Upper lobe of left lung (tissue), 6 donors: Measurements from ENCODE around the gene FYN. TPM values are rescaled to one million over a fixed set of nuclear protein-coding genes. Genes with fewer than 3 reads are reported as not detected.

Experiments used
- ATAC-seq, 2 donors: fragments of 200-7000 bp; cut with Tn5 transposase; one replicate each; pipeline ENCODE4 v1.9.1; 2022; ENCODE audit warnings: mild to moderate bottlenecking in 2 of 2, moderate library complexity in 2 of 2; ENCODE audit not compliant: low FRiP score in 2 of 2
- DNase-seq, 2 donors: peaks; one replicate each; pipeline ENCODE4 v3.0.0-alpha.2; 2019 to 2020
- H3K27ac ChIP-seq, 4 donors: fragments of 200-600 bp; sonication (generic); one replicate each; pipeline ENCODE4 v1.5.1; 2016 to 2019
- H3K27me3 ChIP-seq, 4 donors: fragments of 200-600 bp; sonication (generic); one replicate each; pipeline ENCODE4 v1.5.1; 2017 to 2019
- H3K36me3 ChIP-seq, 4 donors: fragments of 200-600 bp; sonication (generic); one replicate each; pipeline ENCODE4 v1.5.1; 2016 to 2019
- H3K4me1 ChIP-seq, 4 donors: fragments of 200-600 bp; sonication (generic); one replicate each; pipeline ENCODE4 v1.5.1; 2018 to 2019
- H3K4me3 ChIP-seq, 4 donors: fragments of 200-600 bp; sonication (generic); one replicate each; pipeline ENCODE4 v1.5.1; 2017 to 2019; ENCODE audit warnings: mild to moderate bottlenecking in 2 of 4, moderate library complexity in 1 of 4
- H3K9me3 ChIP-seq, 4 donors: fragments of 200-600 bp; sonication (generic); one replicate each; pipeline ENCODE4 v1.5.1; 2018 to 2019
- CTCF ChIP-seq, 6 experiments: fragments of 450-650 bp in 4 of 6; fragments of 200-600 bp in 2 of 6; sonication (generic) in 2 of 6; IDR thresholded peaks; one replicate each; pipeline ENCODE4 v1.5.1; 2016 to 2019; ENCODE audit warnings: antibody characterized with exemption in 6 of 6
- EP300 ChIP-seq, 4 donors: sonication (generic); formaldehyde crosslinking; IDR thresholded peaks; one replicate each; pipeline ENCODE4 v1.5.1; 2017; ENCODE audit warnings: antibody characterized with exemption in 4 of 4, control low read depth in 2 of 4
- POLR2A ChIP-seq, 4 donors: fragments of 450-650 bp; IDR thresholded peaks; one replicate each; pipeline ENCODE4 v1.5.1; 2016 to 2017; ENCODE audit warnings: antibody characterized with exemption in 4 of 4, mild to moderate bottlenecking in 2 of 4
- POLR2AphosphoS5 ChIP-seq, 2 donors: sonication (generic); formaldehyde crosslinking; IDR thresholded peaks; one replicate each; pipeline ENCODE4 v1.5.1; 2017; ENCODE audit warnings: antibody characterized with exemption in 2 of 2
- WGBS, 2 donors: methylation state at CpG; one replicate each; pipeline ENCODE4 v1.1.5; 2017 to 2018; 5-methylcytosine and 5-hydroxymethylcytosine counted together
- total RNA-seq, 6 donors: library from RNA; depleted of rRNA in 4 of 6; stranded (reverse); fragments of >200 nt in 4 of 6; gene quantifications; one replicate each; pipeline versions ENCODE4 v1.1.0 to v1.2.1, GENCODE V29; 2016 to 2021
- donor health status: DM: no; HTN: no; CAD: no; lungs with moderate emphysema.
- donor health status: DM: no; HTN: yes; CAD: no; lungs with severe emphysema.

The FYN gene
- total RNA-seq, 6 donors from 2014 or later: 69.1 to 181 (median 113) TPM

- peak in 1 of 2 donors; percentile 44 for ATAC-seq
- Histone ChIP-seq H3K4me3 (no peak overlapping the region), H3K9me3 (no peaks in the 10 kb centered on the region), H3K27me3 (no peaks in the 10 kb centered on the region), H3K4me1 (peaks cover 11 to 40% (median 30%) of the 10 kb centered on the region in 4 donors), H3K27ac (peak overlapping the region; percentile 63 to 82 (median 70)), H3K36me3 (no peaks in the 10 kb centered on the region)
- DNase-seq: no peak
- no peak for TF ChIP-seq CTCF (IDR thresholded peaks at IDR 0.05)
- TF ChIP-seq POLR2A (IDR thresholded peaks at IDR 0.05): no peak
- no peak for TF ChIP-seq EP300 (IDR thresholded peaks at IDR 0.05)
- no peak for TF ChIP-seq POLR2AphosphoS5 (IDR thresholded peaks at IDR 0.05)
- 59 to 64% methylated on average over 4 of the region's 4 CpGs for WGBS, 2 donors
Measured at GRCh38 chr6:111824608-111825337, 48.5 kb downstream of the FYN start.

GRCh38 chr6:111823831-111824607 is 49.2 kb downstream of the FYN start:
- no peaks in the 10 kb centered on the region for H3K9me3 ChIP-seq
- 38 to 44% methylated on average over 4 of the region's 4 CpGs for WGBS, 2 donors
- TF ChIP-seq EP300 (IDR thresholded peaks at IDR 0.05): peak in 2 of 4 donors; percentile 11 to 33
- peak in 1 of 2 donors; percentile 17 for TF ChIP-seq POLR2AphosphoS5 (IDR thresholded peaks at IDR 0.05)
- no peak for TF ChIP-seq CTCF (IDR thresholded peaks at IDR 0.05)
- DNase-seq: no peak
- H3K4me3 ChIP-seq: no peak overlapping the region
- H3K27me3 ChIP-seq: no peaks in the 10 kb centered on the region
- H3K36me3 ChIP-seq: no peaks in the 10 kb centered on the region
- H3K27ac ChIP-seq: peak overlapping the region; percentile 63 to 82 (median 70)
- H3K4me1 ChIP-seq: peaks cover 13 to 42% (median 31%) of the 10 kb centered on the region in 4 donors
- peak; percentile 43 to 80 for ATAC-seq

GRCh38 chr6:111823012-111823411 is 50.2 kb downstream of the FYN start:
- DNase-seq (no peak), ATAC-seq (no peak)
- TF ChIP-seq CTCF (IDR thresholded peaks at IDR 0.05): no peak
- TF ChIP-seq EP300 (IDR thresholded peaks at IDR 0.05): no peak
- no peak for TF ChIP-seq POLR2A (IDR thresholded peaks at IDR 0.05)
- TF ChIP-seq POLR2AphosphoS5 (IDR thresholded peaks at IDR 0.05): no peak
- no peaks in the 10 kb centered on the region for H3K9me3 ChIP-seq
- H3K4me1 ChIP-seq: peaks cover 23 to 52% (median 41%) of the 10 kb centered on the region in 4 donors
- H3K4me3 ChIP-seq: no peak overlapping the region
- H3K36me3 ChIP-seq: no peaks in the 10 kb centered on the region
- 78 to 85% methylated on average over 6 of the region's 6 CpGs for WGBS, 2 donors
- no peaks in the 10 kb centered on the region for H3K27me3 ChIP-seq
- peak overlapping the region; percentile 63 to 82 (median 70) for H3K27ac ChIP-seq

GRCh38 chr6:111819458-111819857 is 53.8 kb downstream of the FYN start:
- DNase-seq (no peak), ATAC-seq (no peak)
- Histone ChIP-seq H3K27me3 (no peaks in the 10 kb centered on the region), H3K4me3 (no peak overlapping the region), H3K9me3 (no peaks in the 10 kb centered on the region), H3K27ac (peak overlapping the region in 2 of 4 donors; percentile 1 to 43), H3K4me1 (peaks cover 24 to 40% (median 36%) of the 10 kb centered on the region in 4 donors), H3K36me3 (no peaks in the 10 kb centered on the region)
- WGBS, 2 donors: 82% methylated on average over 3 of the region's 3 CpGs
- TF ChIP-seq POLR2AphosphoS5 (IDR thresholded peaks at IDR 0.05): no peak
- TF ChIP-seq EP300 (IDR thresholded peaks at IDR 0.05): no peak
- TF ChIP-seq POLR2A (IDR thresholded peaks at IDR 0.05): no peak
- TF ChIP-seq CTCF (IDR thresholded peaks at IDR 0.05): no peak
